Activated CD4-positive, alpha-beta T cell treated with anti-CD3 and anti-CD28 coated beads, Interleukin-2, Interleukin-6, amounts not matched to agents 100 ng/mL and 50 ng/mL, durations not matched to agents 16 hours and 8 hours (primary cell): ENCODE data around the gene EPHB2.
"Not testable (repeated sequence)": the region's sequence is repeated elsewhere in the genome, so short reads cannot be mapped to it uniquely, and the experiment has no call there.

ENCODE experiments used
- DNase-seq: peaks from one replicate; pipeline ENCODE4 v3.0.0-alpha.2; 2020

The EPHB2 gene

GRCh38 chr1:22824466-22824865, 113.8 kb downstream of the EPHB2 start:
- DNase-seq = no peak

GRCh38 chr1:22824975-22825374, 114.3 kb downstream of the EPHB2 start:
- no peak for DNase-seq

GRCh38 chr1:22825486-22826189, 115.0 kb downstream of the EPHB2 start:
- DNase-seq = no peak

- no peak for DNase-seq
Observed at GRCh38 chr1:22826604-22827580, 116.3 kb downstream of the EPHB2 start.

GRCh38 chr1:22827666-22828483, 117.2 kb downstream of the EPHB2 start:
- DNase-seq = no peak

- DNase-seq = no peak
Observed at GRCh38 chr1:22828484-22829308, 118.1 kb downstream of the EPHB2 start.

GRCh38 chr1:22829309-22829989, 118.8 kb downstream of the EPHB2 start:
- no peak for DNase-seq

- DNase-seq = no peak
Observed at GRCh38 chr1:22830041-22830566, 119.5 kb downstream of the EPHB2 start.

GRCh38 chr1:22830757-22831340, 120.2 kb downstream of the EPHB2 start:
- no peak for DNase-seq

GRCh38 chr1:22831729-22832413, 121.2 kb downstream of the EPHB2 start:
- DNase-seq = peak; percentile 28

GRCh38 chr1:22832414-22832786, 121.8 kb downstream of the EPHB2 start:
- DNase-seq = no peak

GRCh38 chr1:22833699-22834098, 123.1 kb downstream of the EPHB2 start:
- no peak for DNase-seq

GRCh38 chr1:22834420-22834819, 123.8 kb downstream of the EPHB2 start:
- not testable (repeated sequence) for DNase-seq

GRCh38 chr1:22835636-22836319, 125.1 kb downstream of the EPHB2 start:
- no peak for DNase-seq

GRCh38 chr1:22836850-22837249, 126.2 kb downstream of the EPHB2 start:
- DNase-seq = no peak

GRCh38 chr1:22837332-22837731, 126.7 kb downstream of the EPHB2 start:
- no peak for DNase-seq

- DNase-seq = no peak
Observed at GRCh38 chr1:22838965-22839364, 128.3 kb downstream of the EPHB2 start.

- no peak for DNase-seq
Observed at GRCh38 chr1:22839806-22840205, 129.2 kb downstream of the EPHB2 start.

- no peak for DNase-seq
Observed at GRCh38 chr1:22841142-22841541, 130.5 kb downstream of the EPHB2 start.

GRCh38 chr1:22841860-22842281, 131.2 kb downstream of the EPHB2 start:
- no peak for DNase-seq
